Measurements from ENCODE around the gene STAC2. TPM values are rescaled to one million over a fixed set of nuclear protein-coding genes. Genes with fewer than 3 reads are reported as not detected.

The STAC2 gene
- total and polyA plus RNA-seq, 9 donors = 0.04 to 0.30 (median 0.18) TPM

GRCh38 chr17:39244600-39245570 is 19.1 kb upstream of the STAC2 start:
- Histone ChIP-seq H3K27me3 (ENCODE audit: control insufficient read depth, insufficient read depth, low read length) (no peaks in the 10 kb centered on the region), H3K4me1 (ENCODE audit: control insufficient read depth, insufficient read depth, low read length) (peaks cover 12% of the 10 kb centered on the region), H3K36me3 (ENCODE audit: control insufficient read depth, insufficient read depth, low read length) (no peaks in the 10 kb centered on the region), H3K27ac (ENCODE audit: low read length) (no peak overlapping the region), H3K4me3 (ENCODE audit: low read length) (no peak overlapping the region), H3K9me3 (replicated peaks; ENCODE audit: control insufficient read depth, low read depth, low read length) (no peaks in the 10 kb centered on the region)
- DNase-seq = peak; percentile 88
- 56% methylated on average over 1 of the region's 6 CpGs for WGBS (ENCODE audit: insufficient coverage)

GRCh38 chr17:39244016-39244599 is 18.4 kb upstream of the STAC2 start:
- Histone ChIP-seq H3K27me3 (ENCODE audit: control insufficient read depth, insufficient read depth, low read length) (no peaks in the 10 kb centered on the region), H3K4me1 (ENCODE audit: control insufficient read depth, insufficient read depth, low read length) (peaks cover 12% of the 10 kb centered on the region), H3K27ac (ENCODE audit: low read length) (no peak overlapping the region), H3K9me3 (replicated peaks; ENCODE audit: control insufficient read depth, low read depth, low read length) (no peaks in the 10 kb centered on the region), H3K4me3 (ENCODE audit: low read length) (no peak overlapping the region), H3K36me3 (ENCODE audit: control insufficient read depth, insufficient read depth, low read length) (no peaks in the 10 kb centered on the region)
- no peak for DNase-seq
- 23% methylated on average over 6 of the region's 11 CpGs for WGBS (ENCODE audit: insufficient coverage)

GRCh38 chr17:39243155-39243554 is 17.4 kb upstream of the STAC2 start:
- no peak for DNase-seq
- Histone ChIP-seq H3K9me3 (replicated peaks; ENCODE audit: control insufficient read depth, low read depth, low read length) (no peaks in the 10 kb centered on the region), H3K27me3 (ENCODE audit: control insufficient read depth, insufficient read depth, low read length) (peaks cover 2% of the 10 kb centered on the region), H3K4me1 (ENCODE audit: control insufficient read depth, insufficient read depth, low read length) (peaks cover 12% of the 10 kb centered on the region), H3K27ac (ENCODE audit: low read length) (no peak overlapping the region), H3K4me3 (ENCODE audit: low read length) (no peak overlapping the region), H3K36me3 (ENCODE audit: control insufficient read depth, insufficient read depth, low read length) (no peaks in the 10 kb centered on the region)
- 72% methylated on average over 6 of the region's 8 CpGs for WGBS (ENCODE audit: insufficient coverage)

- H3K27ac ChIP-seq (ENCODE audit: low read length) = no peak overlapping the region
- DNase-seq = no peak
- H3K4me1 ChIP-seq (ENCODE audit: control insufficient read depth, insufficient read depth, low read length) = peaks cover 21% of the 10 kb centered on the region
- no peak overlapping the region for H3K4me3 ChIP-seq (ENCODE audit: low read length)
- H3K36me3 ChIP-seq (ENCODE audit: control insufficient read depth, insufficient read depth, low read length) = no peaks in the 10 kb centered on the region
- 100% methylated on average over 2 of the region's 5 CpGs for WGBS (ENCODE audit: insufficient coverage)
- H3K27me3 ChIP-seq (ENCODE audit: control insufficient read depth, insufficient read depth, low read length) = peaks cover 4% of the 10 kb centered on the region
- H3K9me3 ChIP-seq (replicated peaks; ENCODE audit: control insufficient read depth, low read depth, low read length) = no peaks in the 10 kb centered on the region
These were observed 14.9 kb upstream of the STAC2 start for GRCh38 chr17:39240631-39241030.

- H3K27ac ChIP-seq (ENCODE audit: low read length) = no peak overlapping the region
- H3K4me1 ChIP-seq (ENCODE audit: control insufficient read depth, insufficient read depth, low read length) = peaks cover 20% of the 10 kb centered on the region
- no peaks in the 10 kb centered on the region for H3K9me3 ChIP-seq (replicated peaks; ENCODE audit: control insufficient read depth, low read depth, low read length)
- WGBS (ENCODE audit: insufficient coverage) = 15% methylated on average over 12 of the region's 16 CpGs
- no peak for DNase-seq
- no peaks in the 10 kb centered on the region for H3K36me3 ChIP-seq (ENCODE audit: control insufficient read depth, insufficient read depth, low read length)
- no peak overlapping the region for H3K4me3 ChIP-seq (ENCODE audit: low read length)
- peaks cover 4% of the 10 kb centered on the region for H3K27me3 ChIP-seq (ENCODE audit: control insufficient read depth, insufficient read depth, low read length)
These were observed 14.0 kb upstream of the STAC2 start for GRCh38 chr17:39239640-39240314.

- Histone ChIP-seq H3K9me3 (replicated peaks; ENCODE audit: control insufficient read depth, low read depth, low read length) (no peaks in the 10 kb centered on the region), H3K27ac (ENCODE audit: low read length) (no peak overlapping the region), H3K36me3 (ENCODE audit: control insufficient read depth, insufficient read depth, low read length) (no peaks in the 10 kb centered on the region), H3K4me1 (ENCODE audit: control insufficient read depth, insufficient read depth, low read length) (peaks cover 12% of the 10 kb centered on the region), H3K27me3 (ENCODE audit: control insufficient read depth, insufficient read depth, low read length) (peaks cover 4% of the 10 kb centered on the region), H3K4me3 (ENCODE audit: low read length) (no peak overlapping the region)
- no peak for DNase-seq
- WGBS (ENCODE audit: insufficient coverage) = 66% methylated on average over 11 of the region's 15 CpGs
These were observed 12.7 kb upstream of the STAC2 start for GRCh38 chr17:39238311-39238972.

GRCh38 chr17:39237586-39237985 is 11.8 kb upstream of the STAC2 start:
- no peak for DNase-seq
- peaks cover 12% of the 10 kb centered on the region for H3K4me1 ChIP-seq (ENCODE audit: control insufficient read depth, insufficient read depth, low read length)
- H3K4me3 ChIP-seq (ENCODE audit: low read length) = no peak overlapping the region
- no peak overlapping the region for H3K27ac ChIP-seq (ENCODE audit: low read length)
- no peaks in the 10 kb centered on the region for H3K9me3 ChIP-seq (replicated peaks; ENCODE audit: control insufficient read depth, low read depth, low read length)
- 61% methylated on average over 5 of the region's 7 CpGs for WGBS (ENCODE audit: insufficient coverage)
- no peaks in the 10 kb centered on the region for H3K36me3 ChIP-seq (ENCODE audit: control insufficient read depth, insufficient read depth, low read length)
- peaks cover 6% of the 10 kb centered on the region for H3K27me3 ChIP-seq (ENCODE audit: control insufficient read depth, insufficient read depth, low read length)

- no peak for DNase-seq
- no peaks in the 10 kb centered on the region for H3K36me3 ChIP-seq (ENCODE audit: control insufficient read depth, insufficient read depth, low read length)
- WGBS (ENCODE audit: insufficient coverage) = 83% methylated on average over 5 of the region's 6 CpGs
- H3K4me3 ChIP-seq (ENCODE audit: low read length) = no peak overlapping the region
- no peaks in the 10 kb centered on the region for H3K9me3 ChIP-seq (replicated peaks; ENCODE audit: control insufficient read depth, low read depth, low read length)
- peaks cover 16% of the 10 kb centered on the region for H3K4me1 ChIP-seq (ENCODE audit: control insufficient read depth, insufficient read depth, low read length)
- H3K27me3 ChIP-seq (ENCODE audit: control insufficient read depth, insufficient read depth, low read length) = peaks cover 6% of the 10 kb centered on the region
- no peak overlapping the region for H3K27ac ChIP-seq (ENCODE audit: low read length)
These were observed 11.3 kb upstream of the STAC2 start for GRCh38 chr17:39236981-39237441.

GRCh38 chr17:39236450-39236927 is 10.7 kb upstream of the STAC2 start:
- WGBS (ENCODE audit: insufficient coverage) = 40% methylated on average over 1 of the region's 5 CpGs
- no peak for DNase-seq
- H3K9me3 ChIP-seq (replicated peaks; ENCODE audit: control insufficient read depth, low read depth, low read length) = no peaks in the 10 kb centered on the region
- H3K36me3 ChIP-seq (ENCODE audit: control insufficient read depth, insufficient read depth, low read length) = no peaks in the 10 kb centered on the region
- H3K27ac ChIP-seq (ENCODE audit: low read length) = no peak overlapping the region
- H3K4me3 ChIP-seq (ENCODE audit: low read length) = no peak overlapping the region
- H3K27me3 ChIP-seq (ENCODE audit: control insufficient read depth, insufficient read depth, low read length) = peaks cover 11% of the 10 kb centered on the region
- peaks cover 22% of the 10 kb centered on the region for H3K4me1 ChIP-seq (ENCODE audit: control insufficient read depth, insufficient read depth, low read length)
